HG03108 (cell line): ENCODE results near the gene NR2F6.

Experiments used
- ATAC-seq: cut with Tn5 transposase; IDR thresholded peaks from one replicate; pipeline ENCODE4 v1.9.1; 2021; ENCODE audit warnings: moderate library complexity; ENCODE audit not compliant: unreplicated experiment

The NR2F6 gene

GRCh38 chr19:17264641-17264979, 18.9 kb upstream of the NR2F6 start, which contains the start of gene USHBP1:
Gene USHBP1, minus strand, starts transcription at chr19:17264745. Its CDS starts 446 bp downstream, at chr19:17264299.
- ATAC-seq: no peak

DNA sequence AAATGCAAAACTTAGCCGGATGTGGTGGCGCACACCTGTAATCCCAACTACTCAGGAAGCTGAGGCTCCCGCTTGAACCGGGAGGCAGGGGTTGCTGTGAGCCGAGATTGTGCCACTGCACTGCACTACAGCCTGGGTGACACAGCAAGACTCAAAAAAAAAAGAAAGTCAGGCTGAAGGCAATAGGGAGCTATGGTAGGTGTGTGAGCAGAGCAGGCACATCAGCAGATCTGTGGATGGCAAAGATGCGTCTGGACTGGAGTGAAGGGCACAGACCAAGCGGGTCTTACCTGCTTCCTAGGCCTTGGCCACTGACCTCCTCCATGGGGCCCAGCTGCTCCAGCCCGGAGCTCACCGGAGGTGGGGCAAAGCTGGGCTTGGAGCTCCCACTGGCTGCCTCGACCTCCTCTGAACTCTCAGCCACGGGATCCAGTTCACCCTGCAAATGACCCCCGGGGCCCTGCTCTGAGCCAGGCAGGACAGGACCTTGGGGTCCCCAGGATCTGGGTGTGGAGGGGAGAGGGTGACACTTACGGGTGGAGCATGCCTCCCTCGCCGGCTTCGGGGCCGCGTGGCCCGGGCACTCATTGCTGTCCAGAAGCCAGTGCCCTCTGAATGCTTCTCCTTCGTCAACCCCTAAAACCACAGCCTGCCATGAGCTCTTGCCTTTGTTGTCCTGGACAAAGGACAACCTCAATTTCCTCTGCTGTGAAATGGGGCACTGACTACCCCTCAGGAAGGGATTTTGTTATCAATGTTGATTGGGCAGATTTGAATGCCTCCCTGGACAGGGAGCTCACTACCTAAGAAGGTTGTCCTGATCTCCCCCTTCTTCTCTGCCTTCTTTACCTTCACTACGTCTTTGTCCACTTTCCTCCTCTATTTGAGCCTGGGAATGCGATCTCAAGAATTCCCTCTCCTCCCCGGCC, 18.3 kb upstream of the NR2F6 start:
- no peak for ATAC-seq

DNA sequence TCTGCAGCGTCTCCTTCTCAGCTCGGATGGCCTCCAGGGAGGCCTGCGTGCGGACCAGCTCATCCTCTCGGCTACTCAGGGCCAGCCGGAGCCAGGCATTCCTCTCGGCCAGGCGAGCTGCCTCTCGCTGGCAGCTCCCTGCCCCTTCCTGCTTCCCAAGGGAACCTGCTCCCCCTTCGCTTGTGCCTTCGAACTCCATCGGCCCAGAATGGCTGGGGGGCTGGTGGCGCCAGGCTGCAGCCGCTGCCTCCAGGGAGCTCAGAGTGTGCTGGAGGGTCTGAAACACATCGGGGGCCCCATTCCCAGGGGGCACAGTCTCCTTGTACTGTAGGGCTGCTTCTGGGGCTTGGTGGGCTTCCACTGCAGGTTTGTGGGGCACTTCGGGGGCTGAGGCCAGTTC, 16.8 kb upstream of the NR2F6 start:
- no peak for ATAC-seq

DNA sequence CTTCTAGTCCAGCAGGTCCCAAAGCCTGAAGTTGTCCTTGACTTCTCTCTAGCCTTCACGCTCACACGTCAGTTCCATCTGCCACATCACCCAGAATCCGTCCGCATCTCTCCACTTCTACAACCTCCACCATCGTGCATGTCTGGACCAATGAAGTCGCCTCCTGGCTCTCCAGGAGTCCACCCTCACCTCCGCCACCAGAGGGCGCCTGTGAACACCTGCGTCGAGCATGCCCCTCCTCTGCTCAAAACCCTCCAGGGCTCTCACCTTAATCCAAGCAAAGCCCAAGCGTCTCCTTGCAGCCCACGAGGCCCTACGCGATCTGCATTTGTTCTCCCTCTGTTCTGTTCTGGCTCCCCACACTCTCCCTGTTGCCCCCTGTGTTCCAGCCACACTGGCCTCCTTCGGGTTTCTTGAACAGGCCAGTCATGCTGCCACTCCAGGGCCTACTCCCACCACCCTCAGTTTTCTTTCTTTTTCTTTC, 15.2 kb upstream of the NR2F6 start:
- ATAC-seq: no peak

DNA sequence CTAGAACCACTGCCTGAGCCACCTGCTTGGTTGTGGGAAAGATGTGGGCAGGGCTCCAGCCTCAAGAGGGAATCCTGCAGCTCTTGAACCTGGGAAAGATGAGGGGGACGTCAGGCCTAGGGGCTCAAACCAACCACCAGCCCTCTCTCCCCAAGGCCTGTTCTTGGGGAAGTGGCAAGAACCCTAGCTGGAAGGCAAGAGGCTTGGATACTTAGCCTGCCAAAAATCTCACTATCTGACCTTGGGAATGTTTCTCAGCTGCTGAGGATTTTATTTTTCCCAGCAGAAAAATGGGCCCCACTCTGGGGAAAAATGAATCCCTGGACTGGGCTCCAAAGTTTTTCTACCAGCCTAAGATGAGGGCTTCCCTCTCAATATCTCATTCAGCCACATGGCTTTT, 14.2 kb upstream of the NR2F6 start:
- ATAC-seq: no peak

GRCh38 chr19:17259118-17259780, 13.5 kb upstream of the NR2F6 start:
- no peak for ATAC-seq

- no peak for ATAC-seq
These were observed 10.4 kb upstream of the NR2F6 start for GRCh38 chr19:17256130-17256529.

- no peak for ATAC-seq
These were observed 9.5 kb upstream of the NR2F6 start for GRCh38 chr19:17255150-17255621.

DNA sequence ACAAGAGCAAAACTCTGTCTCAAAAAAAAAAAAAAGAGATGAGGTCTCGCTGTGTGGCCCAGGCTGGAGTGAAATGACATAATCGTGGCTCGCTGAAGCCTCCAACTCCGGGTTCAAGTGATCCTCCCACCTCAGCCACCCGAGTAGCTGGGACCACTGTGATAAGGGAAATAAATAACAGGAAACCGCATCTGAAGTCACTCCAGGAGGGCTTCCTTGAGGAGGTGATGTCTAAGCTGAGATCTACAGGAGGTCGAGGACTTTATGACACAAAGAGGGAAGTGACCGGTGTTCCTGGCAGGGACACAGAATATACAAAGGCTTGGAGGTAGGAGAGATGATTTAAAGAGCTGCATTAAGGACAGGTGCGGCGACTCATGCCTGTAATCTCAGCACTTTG, 8.9 kb upstream of the NR2F6 start:
- ATAC-seq: no peak

- no peak for ATAC-seq
These were observed 4.3 kb upstream of the NR2F6 start for GRCh38 chr19:17249887-17250548.

- ATAC-seq: no peak
These were observed 2.5 kb upstream of the NR2F6 start for GRCh38 chr19:17248011-17248776.

DNA sequence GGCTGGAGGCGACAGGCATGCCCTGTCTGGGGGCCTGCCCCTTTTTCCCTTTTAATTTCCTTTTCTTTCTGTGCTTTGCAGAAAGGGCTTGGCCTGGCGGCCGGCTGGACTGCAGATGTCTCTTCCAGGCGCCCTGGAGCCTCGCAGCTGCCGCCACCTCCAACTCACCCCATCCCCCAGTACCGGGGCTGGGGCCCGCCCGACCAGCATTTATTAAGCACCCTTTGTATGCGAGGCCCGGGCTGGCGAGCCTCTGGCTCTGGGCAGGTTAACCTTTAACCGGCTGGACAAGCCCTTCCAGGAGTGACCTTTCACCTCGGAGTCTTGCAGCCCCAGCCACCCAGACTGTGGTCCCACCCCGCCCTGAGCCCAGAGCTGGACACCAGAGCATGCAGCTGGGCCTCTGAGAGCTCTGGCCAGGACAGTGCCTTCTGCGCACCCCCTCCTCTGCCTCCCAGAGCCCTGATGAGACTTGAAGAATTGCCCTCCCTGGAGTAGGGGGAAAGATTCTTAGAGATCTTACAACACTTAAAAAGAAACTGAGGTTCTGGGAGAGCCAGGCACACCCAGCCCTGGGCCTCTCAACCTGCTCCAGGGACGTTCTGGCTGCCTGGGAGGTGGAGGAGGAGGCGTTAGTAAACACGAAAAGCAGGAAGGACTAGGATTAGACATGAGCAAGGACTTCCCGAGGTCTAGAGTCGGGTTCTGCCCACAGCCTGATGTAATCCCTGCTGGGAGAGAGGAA, 1.1 kb upstream of the NR2F6 start:
- ATAC-seq: no peak

DNA sequence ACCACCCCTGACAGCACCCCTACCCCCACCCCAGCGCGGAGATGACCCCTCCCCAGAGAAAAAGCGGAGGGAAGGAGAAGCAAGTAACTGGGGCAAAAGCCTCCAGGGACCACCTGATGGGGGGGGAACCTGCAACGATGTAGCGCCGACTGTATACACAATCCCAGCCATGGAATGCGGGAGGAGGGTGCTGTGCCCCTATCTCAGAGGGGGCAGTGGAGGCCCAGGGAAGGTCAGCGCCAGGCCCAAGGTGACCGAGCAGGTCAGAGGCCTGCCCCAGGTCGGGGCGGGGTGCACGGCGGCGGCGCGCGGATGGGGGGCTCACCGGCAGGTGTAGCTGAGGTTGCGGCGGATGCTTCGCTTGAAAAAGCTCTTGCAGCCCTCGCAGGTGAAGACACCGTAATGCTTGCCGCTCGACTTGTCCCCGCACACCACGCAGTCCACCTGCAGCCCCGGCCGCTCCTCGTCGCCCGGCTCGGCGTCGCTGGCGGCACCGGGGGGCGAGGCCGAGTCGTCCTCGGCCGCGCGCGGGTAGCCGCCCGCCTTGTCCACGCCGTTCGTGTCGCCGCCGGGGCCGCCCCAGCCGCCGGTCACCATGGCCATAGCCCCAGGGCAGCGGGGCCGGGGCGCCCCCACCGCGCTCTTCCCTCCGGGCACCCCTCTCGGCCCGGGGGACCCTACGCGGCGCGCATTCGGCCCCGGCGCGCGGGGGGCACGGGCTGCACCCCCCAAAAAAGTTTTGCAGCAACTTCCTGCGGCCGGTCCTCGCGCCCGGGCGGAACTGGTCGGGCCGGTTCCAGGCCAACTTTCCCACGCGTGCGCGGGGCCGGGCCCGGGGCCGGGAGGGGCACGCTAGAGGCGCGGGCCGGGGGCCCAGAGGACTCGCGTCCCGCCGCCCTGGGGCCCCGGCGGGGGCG, 843 bp downstream of the NR2F6 start:
- peak; percentile 10 for ATAC-seq

- ATAC-seq: no peak
These were observed 1.7 kb downstream of the NR2F6 start for GRCh38 chr19:17243830-17244617.

GRCh38 chr19:17243211-17243829, 2.4 kb downstream of the NR2F6 start:
- ATAC-seq: no peak

DNA sequence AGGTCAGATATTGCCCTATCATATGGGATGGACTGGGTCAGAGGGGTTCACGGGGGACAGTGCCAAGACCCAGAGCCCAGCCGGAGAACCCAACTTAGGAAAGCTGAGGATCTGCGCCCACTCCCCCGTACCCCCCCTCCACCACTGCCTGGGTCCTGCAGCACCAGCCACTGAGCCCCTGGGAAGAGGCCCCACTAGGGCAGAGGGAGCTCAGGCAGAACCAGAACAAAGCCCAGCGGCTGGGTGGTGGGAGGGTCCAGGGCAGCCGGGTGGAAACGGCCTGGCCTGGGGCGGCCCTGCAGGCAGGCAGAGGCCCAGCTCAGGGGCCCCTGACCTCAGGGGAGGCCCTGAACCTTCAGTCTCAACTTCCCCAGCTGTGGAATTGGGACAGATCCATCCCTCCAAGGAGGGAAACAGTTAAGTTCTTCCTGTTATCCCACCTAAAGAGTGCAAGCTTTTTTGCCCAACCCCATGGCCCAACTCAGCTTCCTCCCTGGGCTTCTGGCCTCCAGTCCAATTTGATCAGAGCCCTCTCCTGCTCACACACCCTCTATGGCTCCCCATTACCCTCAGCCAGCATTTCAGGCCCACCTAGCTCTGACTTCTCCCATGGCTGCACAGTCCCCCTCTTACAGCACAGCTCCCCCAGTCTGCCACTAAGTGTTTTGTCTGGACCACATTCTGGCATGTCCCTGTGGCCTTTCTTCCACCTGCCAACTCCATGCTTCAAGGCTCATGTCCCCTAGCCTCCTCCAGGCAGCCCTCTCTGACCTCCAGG, 3.1 kb downstream of the NR2F6 start:
- no peak for ATAC-seq

DNA sequence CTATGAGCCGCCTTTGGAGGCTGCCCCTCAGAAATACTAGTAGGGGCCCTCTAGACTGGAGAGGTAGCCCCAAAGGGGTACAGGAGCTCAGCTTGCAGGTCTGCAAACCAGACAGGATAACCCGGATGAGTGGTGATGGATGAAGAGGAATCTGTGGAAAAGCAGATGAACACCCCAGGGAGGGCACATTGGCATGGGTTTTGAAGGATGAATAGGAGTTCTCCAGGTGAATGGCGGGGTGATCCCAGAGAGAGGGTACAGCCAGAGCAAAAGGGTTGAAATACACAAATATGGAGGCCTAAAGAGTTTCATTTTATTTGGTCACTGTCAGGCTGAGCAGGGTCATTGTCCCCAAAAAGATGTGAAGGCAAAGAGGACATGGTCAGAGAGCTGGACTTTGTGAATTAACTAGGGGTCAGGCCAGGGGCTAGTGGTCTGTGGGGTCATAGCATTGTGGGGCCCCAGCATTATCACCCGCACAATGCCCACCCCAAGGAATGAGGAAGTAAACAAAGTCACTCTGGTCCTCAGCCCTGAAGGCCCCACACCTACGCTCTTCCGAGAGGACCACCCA, 4.8 kb downstream of the NR2F6 start:
- no peak for ATAC-seq
